ENCODE measurements around the gene PON1. TPM values are rescaled to one million over a fixed set of nuclear protein-coding genes. Genes with fewer than 3 reads are reported as not detected.
A peak's percentile ranks its signal among the peaks of the same experiment; 100 is the strongest.

The PON1 gene
- total RNA-seq, 1 donor from 2014 or later = not detected

DNA sequence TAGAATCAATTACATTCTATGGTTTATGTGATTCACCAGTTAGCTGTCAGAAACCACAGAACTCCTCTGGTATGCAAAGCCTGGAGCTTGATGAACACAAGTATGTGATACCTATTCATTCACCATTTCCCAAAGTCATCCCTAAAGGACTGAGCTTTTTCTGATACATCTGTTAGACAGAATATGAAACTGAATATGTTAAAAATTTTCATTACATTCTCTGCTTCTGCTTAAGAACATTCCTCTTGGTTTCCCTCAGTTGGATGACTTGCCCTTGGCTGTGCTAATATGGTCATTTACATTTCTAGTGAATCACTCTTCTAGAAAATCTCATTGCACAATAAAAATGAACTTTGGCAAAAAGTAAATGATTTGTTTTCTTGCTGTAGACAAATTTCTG is 10.8 kb upstream of the PON1 start:
- no peaks in the 10 kb centered on the region for H3K9me3 Mint-ChIP-seq
- intact Hi-C loops (cut with micrococcal nuclease) = no loop called here
- no peak for ATAC-seq (ENCODE audit: low read depth)
- H3K4me3 Mint-ChIP-seq = no peak overlapping the region
- no peak for DNase-seq
- H3K4me1 Mint-ChIP-seq = peaks cover 8% of the 10 kb centered on the region
- H3K27ac Mint-ChIP-seq = no peak overlapping the region
- H3K36me3 Mint-ChIP-seq (ENCODE audit: low read depth) = no peaks in the 10 kb centered on the region
- no peaks in the 10 kb centered on the region for H3K27me3 Mint-ChIP-seq
- ChIA-PET POLR2A (no interaction called here), CTCF (no interaction called here)
- TF ChIP-seq, protein P1, sequence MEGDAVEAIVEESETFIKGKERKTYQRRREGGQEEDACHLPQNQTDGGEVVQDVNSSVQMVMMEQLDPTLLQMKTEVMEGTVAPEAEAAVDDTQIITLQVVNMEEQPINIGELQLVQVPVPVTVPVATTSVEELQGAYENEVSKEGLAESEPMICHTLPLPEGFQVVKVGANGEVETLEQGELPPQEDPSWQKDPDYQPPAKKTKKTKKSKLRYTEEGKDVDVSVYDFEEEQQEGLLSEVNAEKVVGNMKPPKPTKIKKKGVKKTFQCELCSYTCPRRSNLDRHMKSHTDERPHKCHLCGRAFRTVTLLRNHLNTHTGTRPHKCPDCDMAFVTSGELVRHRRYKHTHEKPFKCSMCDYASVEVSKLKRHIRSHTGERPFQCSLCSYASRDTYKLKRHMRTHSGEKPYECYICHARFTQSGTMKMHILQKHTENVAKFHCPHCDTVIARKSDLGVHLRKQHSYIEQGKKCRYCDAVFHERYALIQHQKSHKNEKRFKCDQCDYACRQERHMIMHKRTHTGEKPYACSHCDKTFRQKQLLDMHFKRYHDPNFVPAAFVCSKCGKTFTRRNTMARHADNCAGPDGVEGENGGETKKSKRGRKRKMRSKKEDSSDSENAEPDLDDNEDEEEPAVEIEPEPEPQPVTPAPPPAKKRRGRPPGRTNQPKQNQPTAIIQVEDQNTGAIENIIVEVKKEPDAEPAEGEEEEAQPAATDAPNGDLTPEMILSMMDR (IDR thresholded peaks at IDR 0.05) = no peak

DNA sequence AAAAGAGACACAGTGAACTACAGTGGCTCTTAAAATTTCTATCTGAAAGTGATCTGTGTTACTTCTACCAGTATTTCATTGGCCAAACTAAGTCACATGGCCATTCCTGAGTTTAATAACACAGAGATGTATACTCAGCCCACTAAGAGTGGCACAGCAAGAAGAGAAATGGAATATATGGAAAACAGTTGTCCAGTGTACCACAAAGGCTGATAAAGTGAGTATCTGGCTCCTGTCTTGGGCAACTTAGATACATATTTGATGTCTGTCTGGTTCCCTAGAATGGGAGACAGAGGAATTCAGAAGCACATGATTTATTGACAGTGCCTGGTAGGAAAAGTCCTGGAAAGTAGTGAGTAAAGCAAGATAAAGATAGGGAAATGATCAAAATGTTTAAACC is 10.1 kb upstream of the PON1 start:
- Mint-ChIP-seq H3K4me3 (no peak overlapping the region), H3K9me3 (no peaks in the 10 kb centered on the region), H3K36me3 (ENCODE audit: low read depth) (no peaks in the 10 kb centered on the region), H3K27ac (no peak overlapping the region), H3K4me1 (peaks cover 9% of the 10 kb centered on the region), H3K27me3 (no peaks in the 10 kb centered on the region)
- no peak for ATAC-seq (ENCODE audit: low read depth)
- TF ChIP-seq, protein P1 (IDR thresholded peaks at IDR 0.05) = no peak
- intact Hi-C loops (cut with micrococcal nuclease) = no loop called here
- CTCF ChIA-PET = no interaction called here
- DNase-seq = no peak
- POLR2A ChIA-PET = no interaction called here

DNA sequence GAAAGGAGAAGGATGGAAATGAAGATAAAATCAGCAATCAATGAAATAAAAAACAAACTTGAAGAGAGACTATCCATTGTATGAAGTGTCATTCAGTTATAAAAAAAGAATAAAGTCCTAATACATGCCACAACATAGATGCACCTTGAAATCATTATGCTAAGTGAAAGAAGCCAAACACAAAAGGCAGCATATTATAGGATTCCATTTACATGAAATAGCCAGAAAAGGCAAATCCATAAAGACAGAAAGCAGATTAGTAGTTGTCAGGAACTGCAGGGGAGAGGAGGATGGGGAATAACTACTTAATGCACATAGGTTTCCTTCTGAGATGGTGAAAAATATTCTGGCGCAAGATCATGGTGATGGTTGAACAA is 6.6 kb upstream of the PON1 start:
- Mint-ChIP-seq H3K4me3 (peak overlapping the region; percentile 29), H3K9me3 (no peaks in the 10 kb centered on the region), H3K27me3 (peaks cover 9% of the 10 kb centered on the region), H3K36me3 (ENCODE audit: low read depth) (no peaks in the 10 kb centered on the region), H3K4me1 (peaks cover 9% of the 10 kb centered on the region), H3K27ac (no peak overlapping the region)
- TF ChIP-seq, protein P1 (IDR thresholded peaks at IDR 0.05) = no peak
- DNase-seq (no peak), ATAC-seq (ENCODE audit: low read depth) (no peak)
- ChIA-PET CTCF (no interaction called here), POLR2A (no interaction called here)
- intact Hi-C loops (cut with micrococcal nuclease) = no loop called here

DNA sequence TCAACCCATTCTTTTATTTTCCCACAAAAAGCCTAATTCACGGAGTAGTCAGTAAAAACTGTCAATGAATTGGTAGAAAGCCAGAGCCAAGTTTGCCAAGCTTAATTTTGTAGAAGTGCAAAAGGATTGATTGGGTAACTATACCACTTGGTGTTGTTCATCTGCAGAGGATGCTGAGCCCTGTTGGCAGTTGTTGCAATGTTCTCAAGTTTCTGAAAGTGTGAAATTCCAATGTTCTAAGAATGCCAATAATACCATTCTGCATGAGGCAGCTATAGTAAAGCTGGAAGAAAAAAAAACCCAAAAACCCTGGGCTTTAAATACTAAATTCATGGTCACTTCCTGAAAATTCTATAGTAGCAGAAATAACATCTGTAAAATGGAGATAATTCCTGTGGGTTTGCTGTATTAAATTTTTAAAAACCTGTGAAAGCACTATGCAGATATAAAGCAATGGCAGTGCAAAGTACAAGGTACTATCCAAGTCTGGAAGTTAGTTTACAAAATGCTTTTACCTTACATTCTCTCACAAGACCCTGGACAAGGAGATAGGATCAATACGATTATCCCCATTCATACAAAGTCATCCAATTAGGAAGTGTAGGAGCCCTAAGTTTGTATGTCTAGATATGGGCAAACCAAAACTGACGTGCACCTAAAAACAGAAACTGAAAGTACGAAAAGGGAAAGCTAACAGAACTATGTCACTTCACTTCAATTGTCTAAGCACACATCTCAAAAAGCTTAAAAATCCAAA is 6.0 kb upstream of the PON1 start:
- TF ChIP-seq, protein P1 (IDR thresholded peaks at IDR 0.05) = no peak
- ChIA-PET POLR2A (no interaction called here), CTCF (no interaction called here)
- H3K4me3 Mint-ChIP-seq = peak overlapping the region; percentile 29
- no peak overlapping the region for H3K27ac Mint-ChIP-seq
- peaks cover 9% of the 10 kb centered on the region for H3K4me1 Mint-ChIP-seq
- no peaks in the 10 kb centered on the region for H3K9me3 Mint-ChIP-seq
- intact Hi-C loops (cut with micrococcal nuclease) = no loop called here
- H3K27me3 Mint-ChIP-seq = peaks cover 14% of the 10 kb centered on the region
- no peak for DNase-seq
- ATAC-seq (ENCODE audit: low read depth) = no peak
- H3K36me3 Mint-ChIP-seq (ENCODE audit: low read depth) = no peaks in the 10 kb centered on the region

DNA sequence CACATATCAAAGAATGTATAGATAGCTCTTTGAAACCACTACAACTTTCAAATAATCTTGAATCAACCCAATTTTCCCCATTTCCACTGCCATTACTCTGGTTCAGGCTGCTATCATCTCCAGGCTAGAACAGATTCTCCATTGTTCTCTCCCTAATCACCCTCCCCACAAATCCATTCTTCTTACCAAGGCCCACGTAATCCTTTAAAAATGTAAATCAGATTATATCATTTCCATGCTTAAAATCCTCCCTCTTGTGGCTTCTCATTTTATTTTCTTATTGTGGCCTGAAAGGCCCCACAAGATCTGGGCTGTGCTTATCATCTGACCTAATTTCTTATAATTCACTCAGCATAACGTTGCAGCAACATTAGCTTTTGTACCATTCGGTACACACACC is 3.0 kb upstream of the PON1 start:
- DNase-seq (no peak), ATAC-seq (ENCODE audit: low read depth) (no peak)
- peaks cover 13% of the 10 kb centered on the region for H3K4me1 Mint-ChIP-seq
- peaks cover 21% of the 10 kb centered on the region for H3K27me3 Mint-ChIP-seq
- no peak overlapping the region for H3K27ac Mint-ChIP-seq
- TF ChIP-seq, protein P1 (IDR thresholded peaks at IDR 0.05) = no peak
- no peak overlapping the region for H3K4me3 Mint-ChIP-seq
- no peaks in the 10 kb centered on the region for H3K36me3 Mint-ChIP-seq (ENCODE audit: low read depth)
- H3K9me3 Mint-ChIP-seq = no peaks in the 10 kb centered on the region
- POLR2A ChIA-PET = no interaction called here
- CTCF ChIA-PET = no interaction called here
- intact Hi-C loops (cut with micrococcal nuclease) = no loop called here
